K562 (cell line): ENCODE data around the gene CD74. TPM values are rescaled to one million over a fixed set of nuclear protein-coding genes. Genes with fewer than 3 reads are reported as not detected.

ENCODE experiments used
- ARNT ChIP-seq, 2 experiments: fragments of 450-650 bp; IDR thresholded peaks; 2 replicates each; pipeline ENCODE4 v1.6.1; 2016; ENCODE audit warnings: mild to moderate bottlenecking in 1 of 2
- ATF7 ChIP-seq: fragments of 450-650 bp; IDR thresholded peaks from 2 replicates; pipeline ENCODE4 v1.7.1; 2014; ENCODE audit warnings: mild to moderate bottlenecking, moderate library complexity
- BCOR ChIP-seq: fragments of 450-650 bp; IDR thresholded peaks from 2 replicates; pipeline ENCODE4 v1.6.1; 2016
- BMI1 ChIP-seq: fragments of 150-350 bp; IDR thresholded peaks from 2 replicates; pipeline ENCODE4 v1.6.1; 2014; ENCODE audit warnings: low read length
- CHD2 ChIP-seq: IDR thresholded peaks from 2 replicates; pipeline ENCODE4 v1.6.1; 2011; ENCODE audit warnings: low read depth, low read length
- ERF ChIP-seq: fragments of 450-650 bp; formaldehyde crosslinking; IDR thresholded peaks from 2 replicates; pipeline ENCODE4 v1.4.0; 2020; ENCODE audit warnings: mild to moderate bottlenecking, mixed read lengths
- GATA2 ChIP-seq: sonication (generic); formaldehyde crosslinking; IDR thresholded peaks from 2 replicates; pipeline ENCODE4 v1.4.0; 2020; ENCODE audit warnings: mild to moderate bottlenecking, missing genetic modification reagents
- GATAD2A ChIP-seq: fragments of 450-650 bp; IDR thresholded peaks from 2 replicates; pipeline ENCODE4 v1.6.1; 2017
- HNRNPLL ChIP-seq: fragments of 200-400 bp; formaldehyde crosslinking; IDR thresholded peaks from 2 replicates; pipeline ENCODE4 v1.6.1; 2017; ENCODE audit warnings: low read length, low read depth, mild to moderate bottlenecking; ENCODE audit not compliant: poor library complexity, severe bottlenecking
- NCOA2 ChIP-seq, 2 experiments: fragments of 450-650 bp; IDR thresholded peaks; 2 replicates each; pipeline ENCODE4 v1.6.1; 2018; ENCODE audit warnings: mild to moderate bottlenecking in 2 of 2, moderate library complexity in 1 of 2; ENCODE audit not compliant: partially characterized antibody in 2 of 2
- POLR2A ChIP-seq: fragments of 450-650 bp; conservative IDR thresholded peaks from 2 replicates; pipeline ENCODE4 v1.6.1; 2016
- RCOR1 ChIP-seq, 2 experiments: IDR thresholded peaks; 2 replicates each; pipeline ENCODE4 v1.6.1; 2012; ENCODE audit warnings: low read depth in 2 of 2, low read length in 2 of 2, borderline replicate concordance in 1 of 2, improper control_type of control experiment in 1 of 2
- SMARCA4 ChIP-seq: fragments of 450-650 bp; IDR thresholded peaks from 2 replicates; pipeline ENCODE4 v1.6.1; 2016
- ZBTB17 ChIP-seq: fragments of 450-650 bp; formaldehyde crosslinking; IDR thresholded peaks from 2 replicates; pipeline ENCODE4 v1.4.0; 2020; ENCODE audit warnings: mild to moderate bottlenecking
- ZNF12 ChIP-seq: sonication (generic); formaldehyde crosslinking; IDR thresholded peaks from 2 replicates; pipeline ENCODE4 v1.4.0; 2020; ENCODE audit warnings: mild to moderate bottlenecking, missing genetic modification reagents
- polyA plus RNA-seq, 8 experiments: library from polyadenylated mRNA; depleted of rRNA in 4 of 8; stranded (reverse) in 5 of 8; unstranded in 3 of 8; fragments of >200 nt; fragmentation: Nextera tagmentation in 2 of 8; fragmentation: Illumina TruSeq in 1 of 8; extraction: Ambion mirVana in 2 of 8; extraction: Trizol in 1 of 8; gene quantifications; 2 replicates each; pipeline versions ENCODE4 v1.2.1 to v1.2.3, GENCODE V29; 2011 to 2014; ENCODE audit warnings: inconsistent platforms in 1 of 8, missing spikeins in 1 of 8
- total RNA-seq, 7 experiments: library from RNA; depleted of rRNA in 6 of 7; stranded (reverse); fragments of >200 nt in 6 of 7; fragmentation: Illumina TruSeq in 2 of 7; extraction: Trizol in 2 of 7; gene quantifications; 2 replicates each; pipeline versions ENCODE4 v1.2.1 to v1.2.3, GENCODE V29; 2011 to 2021; ENCODE audit warnings: low replicate concordance in 1 of 7
- TF ChIP-seq, protein P1 (sequence below): sonication (generic); formaldehyde crosslinking; IDR thresholded peaks from 2 replicates; pipeline ENCODE4 v1.8.1; 2023; ENCODE audit warnings: mild to moderate bottlenecking, missing genetic modification reagents, moderate library complexity
- TF ChIP-seq, protein P2 (sequence below): fragments of 450-650 bp; formaldehyde crosslinking; conservative IDR thresholded peaks from 2 replicates; pipeline ENCODE4 v1.4.0; 2022; ENCODE audit warnings: mild to moderate bottlenecking, missing genetic modification characterization
- TF ChIP-seq, protein P3 (sequence below), 2 experiments: IDR thresholded peaks; 2 replicates each; pipeline ENCODE4 v1.6.1; 2012; ENCODE audit warnings: improper control_type of control experiment in 2 of 2, low read depth in 2 of 2, low read length in 2 of 2, borderline replicate concordance in 1 of 2
- TF ChIP-seq, protein P4 (sequence below): fragments of 450-650 bp; formaldehyde crosslinking; IDR thresholded peaks from 2 replicates; pipeline ENCODE4 v1.4.0; 2022; ENCODE audit warnings: missing genetic modification characterization
- TF ChIP-seq, protein P5 (sequence below), 3 experiments: fragments of 200-800 bp in 1 of 3; fragments of 250-450 bp in 1 of 3; fragments of 450-650 bp in 1 of 3; sonication (Bioruptor Pico) in 1 of 3; sonication (Bioruptor generic) in 1 of 3; formaldehyde crosslinking in 1 of 3; IDR thresholded peaks; 2 replicates each; pipeline versions ENCODE4 v1.6.1 to v1.8.0; 2016 to 2022; ENCODE audit warnings: mild to moderate bottlenecking in 2 of 3, missing genetic modification characterization in 2 of 3, missing compliant biosample characterization in 1 of 3, moderate library complexity in 1 of 3

CD74 gene
- total and polyA plus RNA-seq, 9 of the 15 experiments (the other 6 are each of a cell fraction or from before 2014, with no cell fraction given) = 0.07 to 4.8 (median 0.32) TPM

DNA sequence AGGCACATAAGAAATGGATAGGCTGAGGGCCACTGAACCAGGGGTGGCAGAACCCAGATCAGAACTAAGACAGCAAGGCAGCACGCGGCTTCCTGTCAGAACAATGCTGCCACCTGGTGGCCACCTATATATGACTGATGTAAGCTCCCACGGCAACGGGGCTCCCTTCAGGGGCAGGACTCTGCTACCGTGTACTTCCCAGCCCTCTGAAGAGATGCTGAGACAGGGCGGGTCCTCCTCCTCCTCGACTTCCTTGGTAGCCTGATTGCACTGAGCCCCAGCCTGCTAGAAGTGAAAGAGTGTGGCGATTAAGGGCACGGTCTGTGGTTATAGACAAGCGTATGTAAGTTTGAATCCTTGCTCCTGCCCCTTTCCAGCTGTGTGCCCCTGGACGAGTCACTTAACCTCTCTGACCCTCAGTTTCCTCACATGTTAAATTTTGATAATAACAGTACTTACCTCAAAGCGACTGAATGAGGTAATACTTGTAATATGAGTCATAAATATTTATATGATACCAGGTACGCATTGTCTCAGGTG is 23.5 kb upstream of the CD74 start (continued):
- TF ChIP-seq BCOR (peak; percentile 59; the same call in 1 of the 2 replicates), ZBTB17 (no peak), GATA2 (peak; percentile 46), HNRNPLL (no peak), POLR2A (no peak), CHD2 (no peak), ERF (CRISPR knock-in tag) (no peak), GATAD2A (no peak), SMARCA4 (no peak), NCOA2 (IDR thresholded peaks at IDR 0.05; ENCODE audit: partially characterized antibody in 2 of 2) (no peak), ATF7 (0 out of 2 replicates have a peak, but pooled peaks have one; percentile 24), BMI1 (no peak), ZNF12 (CRISPR knock-in tag) (no peak), ARNT (IDR thresholded peaks at IDR 0.05) (no peak), RCOR1 (IDR thresholded peaks at IDR 0.05; ENCODE audit: borderline replicate concordance in 1 of 2, low read depth in 2 of 2, low read length in 2 of 2) (peak in 1 of 2 experiments; percentile 32; a peak in 1 of 4 replicates)
- TF ChIP-seq, protein P1, sequence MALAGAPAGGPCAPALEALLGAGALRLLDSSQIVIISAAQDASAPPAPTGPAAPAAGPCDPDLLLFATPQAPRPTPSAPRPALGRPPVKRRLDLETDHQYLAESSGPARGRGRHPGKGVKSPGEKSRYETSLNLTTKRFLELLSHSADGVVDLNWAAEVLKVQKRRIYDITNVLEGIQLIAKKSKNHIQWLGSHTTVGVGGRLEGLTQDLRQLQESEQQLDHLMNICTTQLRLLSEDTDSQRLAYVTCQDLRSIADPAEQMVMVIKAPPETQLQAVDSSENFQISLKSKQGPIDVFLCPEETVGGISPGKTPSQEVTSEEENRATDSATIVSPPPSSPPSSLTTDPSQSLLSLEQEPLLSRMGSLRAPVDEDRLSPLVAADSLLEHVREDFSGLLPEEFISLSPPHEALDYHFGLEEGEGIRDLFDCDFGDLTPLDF (CRISPR knock-in tag) = no peak
- TF ChIP-seq, protein P2, sequence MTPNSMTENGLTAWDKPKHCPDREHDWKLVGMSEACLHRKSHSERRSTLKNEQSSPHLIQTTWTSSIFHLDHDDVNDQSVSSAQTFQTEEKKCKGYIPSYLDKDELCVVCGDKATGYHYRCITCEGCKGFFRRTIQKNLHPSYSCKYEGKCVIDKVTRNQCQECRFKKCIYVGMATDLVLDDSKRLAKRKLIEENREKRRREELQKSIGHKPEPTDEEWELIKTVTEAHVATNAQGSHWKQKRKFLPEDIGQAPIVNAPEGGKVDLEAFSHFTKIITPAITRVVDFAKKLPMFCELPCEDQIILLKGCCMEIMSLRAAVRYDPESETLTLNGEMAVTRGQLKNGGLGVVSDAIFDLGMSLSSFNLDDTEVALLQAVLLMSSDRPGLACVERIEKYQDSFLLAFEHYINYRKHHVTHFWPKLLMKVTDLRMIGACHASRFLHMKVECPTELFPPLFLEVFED (CRISPR knock-in tag) = no peak
- TF ChIP-seq, protein P3, sequence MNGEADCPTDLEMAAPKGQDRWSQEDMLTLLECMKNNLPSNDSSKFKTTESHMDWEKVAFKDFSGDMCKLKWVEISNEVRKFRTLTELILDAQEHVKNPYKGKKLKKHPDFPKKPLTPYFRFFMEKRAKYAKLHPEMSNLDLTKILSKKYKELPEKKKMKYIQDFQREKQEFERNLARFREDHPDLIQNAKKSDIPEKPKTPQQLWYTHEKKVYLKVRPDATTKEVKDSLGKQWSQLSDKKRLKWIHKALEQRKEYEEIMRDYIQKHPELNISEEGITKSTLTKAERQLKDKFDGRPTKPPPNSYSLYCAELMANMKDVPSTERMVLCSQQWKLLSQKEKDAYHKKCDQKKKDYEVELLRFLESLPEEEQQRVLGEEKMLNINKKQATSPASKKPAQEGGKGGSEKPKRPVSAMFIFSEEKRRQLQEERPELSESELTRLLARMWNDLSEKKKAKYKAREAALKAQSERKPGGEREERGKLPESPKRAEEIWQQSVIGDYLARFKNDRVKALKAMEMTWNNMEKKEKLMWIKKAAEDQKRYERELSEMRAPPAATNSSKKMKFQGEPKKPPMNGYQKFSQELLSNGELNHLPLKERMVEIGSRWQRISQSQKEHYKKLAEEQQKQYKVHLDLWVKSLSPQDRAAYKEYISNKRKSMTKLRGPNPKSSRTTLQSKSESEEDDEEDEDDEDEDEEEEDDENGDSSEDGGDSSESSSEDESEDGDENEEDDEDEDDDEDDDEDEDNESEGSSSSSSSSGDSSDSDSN (IDR thresholded peaks at IDR 0.05; ENCODE audit: borderline replicate concordance in 1 of 2, low read depth in 2 of 2, low read length in 2 of 2) = no peak
- TF ChIP-seq, protein P4, sequence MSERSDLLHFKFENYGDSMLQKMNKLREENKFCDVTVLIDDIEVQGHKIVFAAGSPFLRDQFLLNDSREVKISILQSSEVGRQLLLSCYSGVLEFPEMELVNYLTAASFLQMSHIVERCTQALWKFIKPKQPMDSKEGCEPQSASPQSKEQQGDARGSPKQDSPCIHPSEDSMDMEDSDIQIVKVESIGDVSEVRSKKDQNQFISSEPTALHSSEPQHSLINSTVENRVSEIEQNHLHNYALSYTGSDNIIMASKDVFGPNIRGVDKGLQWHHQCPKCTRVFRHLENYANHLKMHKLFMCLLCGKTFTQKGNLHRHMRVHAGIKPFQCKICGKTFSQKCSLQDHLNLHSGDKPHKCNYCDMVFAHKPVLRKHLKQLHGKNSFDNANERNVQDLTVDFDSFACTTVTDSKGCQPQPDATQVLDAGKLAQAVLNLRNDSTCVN (CRISPR knock-in tag) = no peak
- TF ChIP-seq, protein P5, sequence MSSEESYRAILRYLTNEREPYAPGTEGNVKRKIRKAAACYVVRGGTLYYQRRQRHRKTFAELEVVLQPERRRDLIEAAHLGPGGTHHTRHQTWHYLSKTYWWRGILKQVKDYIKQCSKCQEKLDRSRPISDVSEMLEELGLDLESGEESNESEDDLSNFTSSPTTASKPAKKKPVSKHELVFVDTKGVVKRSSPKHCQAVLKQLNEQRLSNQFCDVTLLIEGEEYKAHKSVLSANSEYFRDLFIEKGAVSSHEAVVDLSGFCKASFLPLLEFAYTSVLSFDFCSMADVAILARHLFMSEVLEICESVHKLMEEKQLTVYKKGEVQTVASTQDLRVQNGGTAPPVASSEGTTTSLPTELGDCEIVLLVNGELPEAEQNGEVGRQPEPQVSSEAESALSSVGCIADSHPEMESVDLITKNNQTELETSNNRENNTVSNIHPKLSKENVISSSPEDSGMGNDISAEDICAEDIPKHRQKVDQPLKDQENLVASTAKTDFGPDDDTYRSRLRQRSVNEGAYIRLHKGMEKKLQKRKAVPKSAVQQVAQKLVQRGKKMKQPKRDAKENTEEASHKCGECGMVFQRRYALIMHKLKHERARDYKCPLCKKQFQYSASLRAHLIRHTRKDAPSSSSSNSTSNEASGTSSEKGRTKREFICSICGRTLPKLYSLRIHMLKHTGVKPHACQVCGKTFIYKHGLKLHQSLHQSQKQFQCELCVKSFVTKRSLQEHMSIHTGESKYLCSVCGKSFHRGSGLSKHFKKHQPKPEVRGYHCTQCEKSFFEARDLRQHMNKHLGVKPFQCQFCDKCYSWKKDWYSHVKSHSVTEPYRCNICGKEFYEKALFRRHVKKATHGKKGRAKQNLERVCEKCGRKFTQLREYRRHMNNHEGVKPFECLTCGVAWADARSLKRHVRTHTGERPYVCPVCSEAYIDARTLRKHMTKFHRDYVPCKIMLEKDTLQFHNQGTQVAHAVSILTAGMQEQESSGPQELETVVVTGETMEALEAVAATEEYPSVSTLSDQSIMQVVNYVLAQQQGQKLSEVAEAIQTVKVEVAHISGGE (CRISPR knock-in tag; IDR thresholded peaks at IDR 0.05) = no peak
